NCI-H1092 (cell line): ENCODE measurements around the gene KERA.

Experiments
- DNase-seq: peaks from one replicate; lab custom pipeline; 2025; lab: John Stamatoyannopoulos, UW

KERA gene

GRCh38 chr12:91009319-91009950, 48.4 kb downstream of the KERA start:
- DNase-seq, result no peak

- DNase-seq, result no peak
These were observed 50.1 kb downstream of the KERA start for GRCh38 chr12:91007531-91008290.

- no peak for DNase-seq
These were observed 53.0 kb downstream of the KERA start, which contains the start of gene EPYC for GRCh38 chr12:91004872-91005271. Gene EPYC, minus strand, starts transcription at chr12:91004972. Its CDS starts 2,407 bp downstream, at chr12:91002565.

GRCh38 chr12:91003737-91004136, 54.1 kb downstream of the KERA start:
- no peak for DNase-seq

- no peak for DNase-seq
These were observed 56.5 kb downstream of the KERA start for GRCh38 chr12:91001306-91001705.
